Measurements from ENCODE around the gene MYMX. TPM values are rescaled to one million over a fixed set of nuclear protein-coding genes. Genes with fewer than 3 reads are reported as not detected.

Gene MYMX
- polyA plus RNA-seq, 3 donors = not detected

GRCh38 chr6:44243345-44243744 lies 26.6 kb downstream of the MYMX start:
- Histone ChIP-seq H3K4me1 (ENCODE audit: control insufficient read depth in 1 of 2, insufficient read depth in 2 of 2, low read length in 2 of 2) (peaks cover 16 to 23% of the 10 kb centered on the region in 2 donors), H3K79me2 (ENCODE audit: insufficient read depth, low read length) (peaks cover 15% of the 10 kb centered on the region), H4K20me1 (ENCODE audit: insufficient read depth, low read length) (peaks cover 14% of the 10 kb centered on the region), H3K36me3 (replicated peaks in 1 of 2; ENCODE audit: control insufficient read depth in 1 of 2, insufficient read depth in 2 of 2, low read length in 2 of 2) (no peaks in the 10 kb centered on the region), H2AFZ (ENCODE audit: insufficient read depth, low read depth, low read length, poor library complexity, severe bottlenecking) (no peak overlapping the region), H3K27ac (ENCODE audit: low read depth in 1 of 2, low read length in 2 of 2) (no peak overlapping the region), H3K27me3 (ENCODE audit: control insufficient read depth in 2 of 2, insufficient read depth in 2 of 2, low read length in 2 of 2) (no peaks in the 10 kb centered on the region), H3K9me3 (replicated peaks in 1 of 2; ENCODE audit: control insufficient read depth in 1 of 2, insufficient read depth in 1 of 2, low read length in 2 of 2) (no peaks in the 10 kb centered on the region), H3K4me2 (replicated peaks; ENCODE audit: extremely low read depth, low read length, poor library complexity, severe bottlenecking) (no peak overlapping the region), H3K4me3 (replicated peaks in 1 of 3; ENCODE audit: low read depth in 2 of 3, low read length in 3 of 3) (no peak overlapping the region), H3K9ac (ENCODE audit: insufficient read depth, low read length, poor library complexity, severe bottlenecking) (no peak overlapping the region)
- H3K9me3 Mint-ChIP-seq = peaks cover 0 to 2% (median 0%) of the 10 kb centered on the region in 7 donors
- TF ChIP-seq CTCF (IDR thresholded peaks at IDR 0.05) = no peak
- no peak overlapping the region for H3K4me3 Mint-ChIP-seq
- no peak for DNase-seq
- intact Hi-C loops (cut with micrococcal nuclease) = no loop called here
- H3K27ac Mint-ChIP-seq = no peak overlapping the region
- H3K27me3 Mint-ChIP-seq (ENCODE audit: low read depth in 3 of 3) = peaks cover 3 to 10% (median 3%) of the 10 kb centered on the region in 3 donors
- peaks cover 17% of the 10 kb centered on the region for H3K4me1 Mint-ChIP-seq
- 93% methylated on average over 3 of the region's 7 CpGs for WGBS (ENCODE audit: insufficient coverage)
- peaks cover 0 to under 1% of the 10 kb centered on the region in 2 donors for H3K36me3 Mint-ChIP-seq

GRCh38 chr6:44245391-44245911 lies 28.7 kb downstream of the MYMX start:
- peaks cover 35% of the 10 kb centered on the region for H3K79me2 ChIP-seq (ENCODE audit: insufficient read depth, low read length)
- H3K36me3 ChIP-seq (replicated peaks in 1 of 2; ENCODE audit: control insufficient read depth in 1 of 2, insufficient read depth in 2 of 2, low read length in 2 of 2) = peaks cover 12 to 19% of the 10 kb centered on the region in 2 donors
- no peak for DNase-seq
- H3K27ac Mint-ChIP-seq = peak overlapping the region in 4 of 7 donors; percentile 25 to 94 (median 38)
- H3K4me1 Mint-ChIP-seq = peaks cover 29% of the 10 kb centered on the region
- peaks cover 19 to 36% of the 10 kb centered on the region in 2 donors for H3K4me1 ChIP-seq (ENCODE audit: control insufficient read depth in 1 of 2, insufficient read depth in 2 of 2, low read length in 2 of 2)
- H3K27me3 Mint-ChIP-seq (ENCODE audit: low read depth in 3 of 3) = peaks cover 0 to 10% (median 0%) of the 10 kb centered on the region in 3 donors
- peak overlapping the region; percentile 95 for H3K4me2 ChIP-seq (replicated peaks; ENCODE audit: extremely low read depth, low read length, poor library complexity, severe bottlenecking)
- peaks cover 20 to 22% of the 10 kb centered on the region in 2 donors for H3K36me3 Mint-ChIP-seq
- H3K4me3 Mint-ChIP-seq = peak overlapping the region; percentile 96 to 98
- peaks cover 35% of the 10 kb centered on the region for H4K20me1 ChIP-seq (ENCODE audit: insufficient read depth, low read length)
- no peak overlapping the region for H3K9ac ChIP-seq (ENCODE audit: insufficient read depth, low read length, poor library complexity, severe bottlenecking)
- no peaks in the 10 kb centered on the region for H3K27me3 ChIP-seq (ENCODE audit: control insufficient read depth in 2 of 2, insufficient read depth in 2 of 2, low read length in 2 of 2)
- H3K4me3 ChIP-seq (replicated peaks in 1 of 3; ENCODE audit: low read depth in 2 of 3, low read length in 3 of 3) = peak overlapping the region in 2 of 3 experiments; percentile 99 to 100
- TF ChIP-seq CTCF (IDR thresholded peaks at IDR 0.05) = no peak
- peak overlapping the region in 1 of 2 donors; percentile 93 for H3K27ac ChIP-seq (ENCODE audit: low read depth in 1 of 2, low read length in 2 of 2)
- peak overlapping the region; percentile 94 for H2AFZ ChIP-seq (ENCODE audit: insufficient read depth, low read depth, low read length, poor library complexity, severe bottlenecking)
- intact Hi-C loops (cut with micrococcal nuclease) = loop anchor here in 1 of 2 donors (5.0 kb wide), 1 partner anchor 618 kb away; the partner anchor contains the start of gene GTPBP2
- 75% methylated on average over 8 of the region's 12 CpGs for WGBS (ENCODE audit: insufficient coverage)
- H3K9me3 Mint-ChIP-seq = peaks cover 0 to 2% (median 0%) of the 10 kb centered on the region in 7 donors
- no peaks in the 10 kb centered on the region for H3K9me3 ChIP-seq (replicated peaks in 1 of 2; ENCODE audit: control insufficient read depth in 1 of 2, insufficient read depth in 1 of 2, low read length in 2 of 2)
